ENCODE results near the gene IFI30.

Gene IFI30

GRCh38 chr19:18143902-18144301 lies 29.7 kb upstream of the IFI30 start:
- no peak for FAIRE-seq
- DNase-seq (ENCODE audit: insufficient read length, low spot score) = no peak
- TF ChIP-seq CTCF (IDR thresholded peaks at IDR 0.05; ENCODE audit: insufficient read depth, missing control alignments) = no peak

DNA sequence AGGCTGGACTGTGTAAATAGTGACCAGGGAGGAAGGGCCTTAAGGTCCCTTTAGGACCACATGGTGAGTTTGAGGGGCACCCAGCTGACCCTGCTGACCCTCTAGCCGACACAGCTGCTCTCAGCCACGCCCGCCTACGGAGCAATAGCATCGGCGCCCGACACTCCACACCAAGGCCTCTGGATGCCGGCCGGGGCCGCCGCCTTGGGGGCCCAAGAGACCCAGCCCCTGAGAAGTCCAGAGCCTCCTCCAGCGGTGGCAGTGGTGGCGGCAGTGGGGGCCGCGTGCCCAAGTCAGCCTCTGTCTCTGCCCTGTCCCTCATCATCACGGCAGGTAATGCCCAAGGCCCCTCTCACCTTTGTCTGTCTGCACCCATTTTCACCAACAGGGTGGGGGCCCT lies 29.3 kb upstream of the IFI30 start:
- no peak for TF ChIP-seq CTCF (IDR thresholded peaks at IDR 0.05; ENCODE audit: insufficient read depth, missing control alignments)
- no peak for DNase-seq (ENCODE audit: insufficient read length, low spot score)
- no peak for FAIRE-seq

DNA sequence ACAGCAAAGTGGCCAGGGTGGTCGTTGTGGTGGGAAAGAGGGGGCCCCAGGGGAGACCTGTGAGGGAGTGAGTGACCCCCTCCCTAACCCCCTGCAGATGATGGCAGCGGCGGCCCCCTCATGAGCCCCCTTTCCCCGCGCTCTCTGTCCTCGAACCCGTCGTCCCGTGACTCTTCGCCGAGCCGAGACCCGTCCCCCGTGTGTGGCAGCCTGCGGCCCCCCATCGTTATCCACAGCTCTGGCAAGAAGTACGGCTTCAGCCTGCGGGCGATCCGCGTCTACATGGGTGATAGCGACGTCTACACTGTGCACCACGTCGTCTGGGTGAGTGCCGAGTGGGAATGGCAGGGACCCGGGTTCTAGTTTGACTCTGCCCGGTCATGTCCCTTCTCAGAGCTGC lies 28.7 kb upstream of the IFI30 start:
- FAIRE-seq (no peak), DNase-seq (ENCODE audit: insufficient read length, low spot score) (no peak)
- no peak for TF ChIP-seq CTCF (IDR thresholded peaks at IDR 0.05; ENCODE audit: insufficient read depth, missing control alignments)

- DNase-seq (ENCODE audit: insufficient read length, low spot score) (no peak), FAIRE-seq (no peak)
- TF ChIP-seq CTCF (IDR thresholded peaks at IDR 0.05; ENCODE audit: insufficient read depth, missing control alignments) = no peak
Measured at GRCh38 chr19:18145391-18145999, 28.1 kb upstream of the IFI30 start.

GRCh38 chr19:18147396-18147795 lies 26.2 kb upstream of the IFI30 start:
- no peak for TF ChIP-seq CTCF (IDR thresholded peaks at IDR 0.05; ENCODE audit: insufficient read depth, missing control alignments)
- DNase-seq (ENCODE audit: insufficient read length, low spot score) (no peak), FAIRE-seq (no peak)

DNA sequence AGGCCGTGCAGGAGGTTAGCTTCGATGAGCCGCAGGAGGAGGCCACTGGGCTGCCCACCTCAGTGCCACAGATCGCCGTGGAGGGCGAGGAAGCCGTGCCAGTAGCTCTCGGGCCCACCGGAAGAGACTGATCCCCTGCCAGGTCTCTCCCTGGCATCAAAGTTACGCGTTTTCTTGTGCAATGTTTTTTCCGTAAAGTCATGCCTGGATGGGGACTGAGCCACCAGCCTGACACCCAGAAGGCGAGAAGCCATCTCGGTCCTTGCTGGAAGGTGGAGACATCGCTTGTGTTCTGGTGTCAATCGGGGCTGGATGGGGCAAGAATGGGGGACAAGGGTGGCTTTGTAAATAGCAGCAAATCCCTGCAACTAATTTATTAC lies 24.0 kb upstream of the IFI30 start:
- TF ChIP-seq CTCF (IDR thresholded peaks at IDR 0.05; ENCODE audit: insufficient read depth, missing control alignments) = no peak
- DNase-seq (ENCODE audit: insufficient read length, low spot score) (no peak), FAIRE-seq (no peak)

DNA sequence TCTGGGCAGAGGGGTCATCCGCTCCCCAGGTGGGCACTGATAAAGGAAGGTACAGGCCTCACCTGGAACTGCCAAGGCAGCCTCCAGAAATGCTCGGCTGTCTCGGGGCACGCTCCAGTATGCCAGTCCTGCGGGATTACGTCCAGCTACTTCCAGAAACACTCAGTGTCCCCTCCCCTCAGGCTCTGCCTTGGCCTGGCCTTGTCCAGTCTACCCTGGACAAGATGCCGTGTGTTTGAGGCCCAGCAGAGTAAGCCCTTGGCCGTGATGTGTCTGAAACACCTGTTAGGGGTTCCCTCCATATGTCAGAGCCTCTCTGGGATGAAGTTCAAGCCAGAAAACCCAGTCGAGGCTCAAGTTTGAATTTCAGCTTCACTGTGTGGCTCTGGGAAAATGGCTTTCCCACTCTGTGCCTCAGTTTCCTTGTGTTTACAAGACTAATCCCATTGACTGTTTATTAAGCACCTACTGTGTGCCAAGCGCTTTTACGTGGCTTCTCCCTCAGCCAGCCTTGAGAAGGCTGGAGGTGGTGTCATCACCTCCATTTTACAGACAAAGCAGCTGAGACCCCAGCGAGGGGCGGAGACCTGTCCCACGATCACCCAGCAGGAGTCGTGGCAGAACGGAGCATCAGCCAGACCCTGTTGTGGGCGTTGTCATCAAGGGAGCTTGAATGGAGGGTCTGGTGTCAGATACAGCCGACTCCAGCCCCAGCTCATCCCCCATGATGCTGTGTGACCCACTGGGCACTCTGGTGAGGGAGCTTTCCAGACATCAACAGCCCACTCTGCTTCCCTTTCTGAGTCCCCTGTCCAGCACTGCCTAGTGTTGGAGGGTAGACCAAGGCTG lies 22.6 kb upstream of the IFI30 start:
- TF ChIP-seq CTCF (IDR thresholded peaks at IDR 0.05; ENCODE audit: insufficient read depth, missing control alignments) = no peak
- FAIRE-seq = no peak

More for the DNA sequence above, 22.6 kb upstream of the IFI30 start:
- no peak for DNase-seq (ENCODE audit: insufficient read length, low spot score)

Measured in D721Med (cell line).